ENCODE measurements around the gene WIPF1.

WIPF1 gene

GRCh38 chr2:174545240-174545639 is 52.4 kb downstream of the WIPF1 start:
- no peak overlapping the region for H3K4me3 ChIP-seq (ENCODE audit: insufficient read depth in 1 of 2, low read depth in 1 of 2, low read length in 2 of 2)
- H3K18ac ChIP-seq (ENCODE audit: low read depth in 1 of 2, low read length in 2 of 2), result no peak overlapping the region
- no peaks in the 10 kb centered on the region for H3K79me1 ChIP-seq (replicated peaks; ENCODE audit: low read length, poor library complexity, severe bottlenecking)
- no peak overlapping the region for H2BK120ac ChIP-seq (ENCODE audit: low read depth, low read length)
- H4K91ac ChIP-seq (ENCODE audit: low read length), result no peak overlapping the region
- DNase-seq, result no peak
- H3K23ac ChIP-seq (ENCODE audit: low read length in 2 of 2), result no peak overlapping the region
- no peak overlapping the region for H3K4ac ChIP-seq (ENCODE audit: low read depth in 1 of 2, low read length in 2 of 2)
- H2BK15ac ChIP-seq (ENCODE audit: low read depth, poor library complexity, severe bottlenecking), result no peak overlapping the region
- no peak overlapping the region for H3K4me2 ChIP-seq (ENCODE audit: low read length, poor library complexity, severe bottlenecking)
- no peak overlapping the region for H2AK5ac ChIP-seq (ENCODE audit: low read length, severe bottlenecking)
- peaks cover 4 to 30% of the 10 kb centered on the region in 2 experiments for H3K27me3 ChIP-seq (ENCODE audit: control insufficient read depth in 1 of 2, insufficient read depth in 1 of 2, low read length in 2 of 2)
- H3K4me1 ChIP-seq (ENCODE audit: control insufficient read depth, insufficient read depth, low read depth, low read length), result no peaks in the 10 kb centered on the region
- H2AFZ ChIP-seq (ENCODE audit: low read depth, low read length), result no peak overlapping the region
- H3K9ac ChIP-seq (ENCODE audit: low read length), result no peak overlapping the region
- no peak overlapping the region for H3K27ac ChIP-seq (ENCODE audit: low read length, poor library complexity, severe bottlenecking)
- H3K14ac ChIP-seq (ENCODE audit: low read length in 2 of 2), result no peak overlapping the region
- no peaks in the 10 kb centered on the region for H3K36me3 ChIP-seq (ENCODE audit: control insufficient read depth in 1 of 2, insufficient read depth in 2 of 2, low read depth in 1 of 2, low read length in 2 of 2)
- H2BK12ac ChIP-seq (ENCODE audit: low read length in 2 of 2), result no peak overlapping the region
- H4K8ac ChIP-seq (ENCODE audit: low read length), result no peak overlapping the region
- no peaks in the 10 kb centered on the region for H3K9me3 ChIP-seq (ENCODE audit: control insufficient read depth, low read length)
- 99% methylated on average over 3 of the region's 3 CpGs for WGBS
- no peak overlapping the region for H2BK5ac ChIP-seq (ENCODE audit: low read depth, low read length, poor library complexity, severe bottlenecking)

GRCh38 chr2:174544802-174545201 is 52.8 kb downstream of the WIPF1 start:
- Histone ChIP-seq H2BK15ac (ENCODE audit: low read depth, poor library complexity, severe bottlenecking) (no peak overlapping the region), H2AK5ac (ENCODE audit: low read length, severe bottlenecking) (no peak overlapping the region), H4K8ac (ENCODE audit: low read length) (no peak overlapping the region), H3K18ac (ENCODE audit: low read depth in 1 of 2, low read length in 2 of 2) (no peak overlapping the region), H4K91ac (ENCODE audit: low read length) (no peak overlapping the region), H3K4me3 (ENCODE audit: insufficient read depth in 1 of 2, low read depth in 1 of 2, low read length in 2 of 2) (no peak overlapping the region), H3K27ac (ENCODE audit: low read length, poor library complexity, severe bottlenecking) (no peak overlapping the region), H3K36me3 (ENCODE audit: control insufficient read depth in 1 of 2, insufficient read depth in 2 of 2, low read depth in 1 of 2, low read length in 2 of 2) (no peaks in the 10 kb centered on the region), H2BK120ac (ENCODE audit: low read depth, low read length) (no peak overlapping the region), H2BK5ac (ENCODE audit: low read depth, low read length, poor library complexity, severe bottlenecking) (no peak overlapping the region), H3K27me3 (ENCODE audit: control insufficient read depth in 1 of 2, insufficient read depth in 1 of 2, low read length in 2 of 2) (peaks cover 4 to 30% of the 10 kb centered on the region in 2 experiments), H2BK12ac (ENCODE audit: low read length in 2 of 2) (no peak overlapping the region), H3K9ac (ENCODE audit: low read length) (no peak overlapping the region), H3K9me3 (ENCODE audit: control insufficient read depth, low read length) (no peaks in the 10 kb centered on the region), H3K23ac (ENCODE audit: low read length in 2 of 2) (no peak overlapping the region), H3K4me1 (ENCODE audit: control insufficient read depth, insufficient read depth, low read depth, low read length) (no peaks in the 10 kb centered on the region), H3K79me1 (replicated peaks; ENCODE audit: low read length, poor library complexity, severe bottlenecking) (no peaks in the 10 kb centered on the region), H3K14ac (ENCODE audit: low read length in 2 of 2) (no peak overlapping the region), H3K4me2 (ENCODE audit: low read length, poor library complexity, severe bottlenecking) (no peak overlapping the region), H3K4ac (ENCODE audit: low read depth in 1 of 2, low read length in 2 of 2) (no peak overlapping the region), H2AFZ (ENCODE audit: low read depth, low read length) (no peak overlapping the region)
- 89% methylated on average over 4 of the region's 5 CpGs for WGBS
- no peak for DNase-seq

- no peaks in the 10 kb centered on the region for H3K79me1 ChIP-seq (replicated peaks; ENCODE audit: low read length, poor library complexity, severe bottlenecking)
- no peak overlapping the region for H2BK12ac ChIP-seq (ENCODE audit: low read length in 2 of 2)
- H2BK15ac ChIP-seq (ENCODE audit: low read depth, poor library complexity, severe bottlenecking), result no peak overlapping the region
- H2BK5ac ChIP-seq (ENCODE audit: low read depth, low read length, poor library complexity, severe bottlenecking), result no peak overlapping the region
- no peak overlapping the region for H4K91ac ChIP-seq (ENCODE audit: low read length)
- no peaks in the 10 kb centered on the region for H3K4me1 ChIP-seq (ENCODE audit: control insufficient read depth, insufficient read depth, low read depth, low read length)
- DNase-seq, result no peak
- H2AFZ ChIP-seq (ENCODE audit: low read depth, low read length), result no peak overlapping the region
- H3K27me3 ChIP-seq (ENCODE audit: control insufficient read depth in 1 of 2, insufficient read depth in 1 of 2, low read length in 2 of 2), result peaks cover 4 to 30% of the 10 kb centered on the region in 2 experiments
- H3K18ac ChIP-seq (ENCODE audit: low read depth in 1 of 2, low read length in 2 of 2), result no peak overlapping the region
- no peak overlapping the region for H4K8ac ChIP-seq (ENCODE audit: low read length)
- WGBS, result 92% methylated on average over 3 of the region's 3 CpGs
- H3K27ac ChIP-seq (ENCODE audit: low read length, poor library complexity, severe bottlenecking), result no peak overlapping the region
- no peak overlapping the region for H3K4ac ChIP-seq (ENCODE audit: low read depth in 1 of 2, low read length in 2 of 2)
- no peaks in the 10 kb centered on the region for H3K36me3 ChIP-seq (ENCODE audit: control insufficient read depth in 1 of 2, insufficient read depth in 2 of 2, low read depth in 1 of 2, low read length in 2 of 2)
- peak overlapping the region in 1 of 2 experiments; percentile 85 for H3K23ac ChIP-seq (ENCODE audit: low read length in 2 of 2)
- H3K14ac ChIP-seq (ENCODE audit: low read length in 2 of 2), result no peak overlapping the region
- H3K9me3 ChIP-seq (ENCODE audit: control insufficient read depth, low read length), result no peaks in the 10 kb centered on the region
- no peak overlapping the region for H2BK120ac ChIP-seq (ENCODE audit: low read depth, low read length)
- H3K4me3 ChIP-seq (ENCODE audit: insufficient read depth in 1 of 2, low read depth in 1 of 2, low read length in 2 of 2), result no peak overlapping the region
- H2AK5ac ChIP-seq (ENCODE audit: low read length, severe bottlenecking), result no peak overlapping the region
- H3K4me2 ChIP-seq (ENCODE audit: low read length, poor library complexity, severe bottlenecking), result no peak overlapping the region
- H3K9ac ChIP-seq (ENCODE audit: low read length), result no peak overlapping the region
Observed at GRCh38 chr2:174544156-174544555, 53.4 kb downstream of the WIPF1 start.

GRCh38 chr2:174540893-174541292 is 56.7 kb downstream of the WIPF1 start:
- 98% methylated on average over 4 of the region's 5 CpGs for WGBS
- Histone ChIP-seq H3K4me3 (ENCODE audit: insufficient read depth in 1 of 2, low read depth in 1 of 2, low read length in 2 of 2) (no peak overlapping the region), H3K23ac (ENCODE audit: low read length in 2 of 2) (no peak overlapping the region), H3K9me3 (ENCODE audit: control insufficient read depth, low read length) (no peaks in the 10 kb centered on the region), H2BK5ac (ENCODE audit: low read depth, low read length, poor library complexity, severe bottlenecking) (no peak overlapping the region), H4K8ac (ENCODE audit: low read length) (no peak overlapping the region), H2BK120ac (ENCODE audit: low read depth, low read length) (no peak overlapping the region), H3K27me3 (ENCODE audit: control insufficient read depth in 1 of 2, insufficient read depth in 1 of 2, low read length in 2 of 2) (peaks cover 4 to 33% of the 10 kb centered on the region in 2 experiments), H3K14ac (ENCODE audit: low read length in 2 of 2) (no peak overlapping the region), H4K91ac (ENCODE audit: low read length) (no peak overlapping the region), H3K4me2 (ENCODE audit: low read length, poor library complexity, severe bottlenecking) (no peak overlapping the region), H2BK15ac (ENCODE audit: low read depth, poor library complexity, severe bottlenecking) (no peak overlapping the region), H3K9ac (ENCODE audit: low read length) (no peak overlapping the region), H3K18ac (ENCODE audit: low read depth in 1 of 2, low read length in 2 of 2) (no peak overlapping the region), H3K4me1 (ENCODE audit: control insufficient read depth, insufficient read depth, low read depth, low read length) (peaks cover 3% of the 10 kb centered on the region), H3K27ac (ENCODE audit: low read length, poor library complexity, severe bottlenecking) (no peak overlapping the region), H3K36me3 (ENCODE audit: control insufficient read depth in 1 of 2, insufficient read depth in 2 of 2, low read depth in 1 of 2, low read length in 2 of 2) (no peaks in the 10 kb centered on the region), H3K79me1 (replicated peaks; ENCODE audit: low read length, poor library complexity, severe bottlenecking) (no peaks in the 10 kb centered on the region), H2AFZ (ENCODE audit: low read depth, low read length) (no peak overlapping the region), H2AK5ac (ENCODE audit: low read length, severe bottlenecking) (no peak overlapping the region), H3K4ac (ENCODE audit: low read depth in 1 of 2, low read length in 2 of 2) (no peak overlapping the region), H2BK12ac (ENCODE audit: low read length in 2 of 2) (no peak overlapping the region)
- no peak for DNase-seq
